HL-60 (cell line): ENCODE data around the gene SIL1.

Experiments used
- DNase-seq, 2 experiments: peaks; one replicate each; pipeline ENCODE4 v3.0.0-alpha.2; 2010 to 2020; ENCODE audit warnings: low read depth in 1 of 2, low spot score in 1 of 2
- H3K27ac ChIP-seq: fragments of 250-450 bp; sonication (Bioruptor Pico); replicated peaks from 2 replicates; pipeline ENCODE4 v1.5.1; 2020; ENCODE audit warnings: mild to moderate bottlenecking, moderate library complexity
- H3K27me3 ChIP-seq: fragments of 250-450 bp; sonication (Bioruptor Pico); 2 replicates; pipeline ENCODE4 v1.5.1; 2021; ENCODE audit warnings: mild to moderate bottlenecking, moderate library complexity; ENCODE audit not compliant: insufficient read depth, poor library complexity, severe bottlenecking
- H3K4me3 ChIP-seq: replicated peaks from 2 replicates; pipeline ENCODE4 v1.5.1; 2011; ENCODE audit warnings: mild to moderate bottlenecking, control low read depth, low read length; ENCODE audit not compliant: insufficient read depth
- CTCF ChIP-seq: IDR thresholded peaks from one replicate; pipeline ENCODE4 v1.5.1; 2011; ENCODE audit warnings: low read length, control low read depth, inconsistent platforms; ENCODE audit not compliant: insufficient read depth
- GABPA ChIP-seq: IDR thresholded peaks from 2 replicates; pipeline ENCODE4 v1.6.1; 2012; ENCODE audit warnings: low read depth
- POLR2AphosphoS5 ChIP-seq: IDR thresholded peaks from 2 replicates; pipeline ENCODE4 v1.6.1; 2012; ENCODE audit warnings: low read depth
- REST ChIP-seq: IDR thresholded peaks from 2 replicates; pipeline ENCODE4 v1.6.1; 2012; ENCODE audit warnings: low read depth; ENCODE audit not compliant: insufficient replicate concordance
- SPI1 ChIP-seq: IDR thresholded peaks from 2 replicates; pipeline ENCODE4 v1.6.1; 2012; ENCODE audit warnings: low read depth, mild to moderate bottlenecking, borderline replicate concordance

Gene SIL1

GRCh38 chr5:139068494-139069151 lies 129.5 kb downstream of the SIL1 start:
- TF ChIP-seq POLR2AphosphoS5, result no peak
- no peak for TF ChIP-seq CTCF
- no peak for TF ChIP-seq GABPA
- no peak for TF ChIP-seq SPI1
- TF ChIP-seq REST, result no peak
- H3K27me3 ChIP-seq, result no peaks in the 10 kb centered on the region
- no peak for DNase-seq
- H3K27ac ChIP-seq, result no peak overlapping the region
- no peak overlapping the region for H3K4me3 ChIP-seq

GRCh38 chr5:139068060-139068459 lies 130.1 kb downstream of the SIL1 start:
- DNase-seq, result no peak
- TF ChIP-seq POLR2AphosphoS5 (no peak), GABPA (no peak), REST (no peak), CTCF (no peak), SPI1 (no peak)
- Histone ChIP-seq H3K4me3 (no peak overlapping the region), H3K27ac (no peak overlapping the region), H3K27me3 (no peaks in the 10 kb centered on the region)

GRCh38 chr5:139065306-139065705 lies 132.9 kb downstream of the SIL1 start:
- no peak for DNase-seq
- Histone ChIP-seq H3K27me3 (no peaks in the 10 kb centered on the region), H3K27ac (no peak overlapping the region), H3K4me3 (no peak overlapping the region)
- no peak for TF ChIP-seq SPI1
- TF ChIP-seq POLR2AphosphoS5, result no peak
- no peak for TF ChIP-seq GABPA
- TF ChIP-seq REST, result no peak
- no peak for TF ChIP-seq CTCF
